ENCODE data around the gene ADAMTS14. TPM values are rescaled to one million over a fixed set of nuclear protein-coding genes. Genes with fewer than 3 reads are reported as not detected.

ADAMTS14 gene
- total RNA-seq, 1 experiment from 2014 or later, result 1.6 TPM

GRCh38 chr10:70781461-70782051, 109.2 kb downstream of the ADAMTS14 start:
- H3K79me1 ChIP-seq (ENCODE audit: insufficient read depth, low read depth, low read length, poor library complexity, severe bottlenecking), result no peaks in the 10 kb centered on the region
- no peak overlapping the region for H3K56ac ChIP-seq (ENCODE audit: insufficient read length, low read depth, low read length)
- H3K27ac ChIP-seq (ENCODE audit: insufficient read length, low read depth, low read length), result no peak overlapping the region
- no peak overlapping the region for H2BK20ac ChIP-seq (ENCODE audit: low read depth, low read length, poor library complexity, severe bottlenecking)
- H3K4me3 Mint-ChIP-seq, result no peak overlapping the region
- no peak overlapping the region for H4K91ac ChIP-seq (ENCODE audit: insufficient read length, low read depth, low read length)
- H3K4me2 ChIP-seq (ENCODE audit: insufficient read depth, insufficient read length, low read length), result no peak overlapping the region
- no peak for DNase-seq
- H3K4me1 Mint-ChIP-seq, result peaks cover 5 to 11% of the 10 kb centered on the region in 2 experiments; a peak in 3 of 4 replicates
- H2AFZ ChIP-seq (ENCODE audit: low read length), result no peak overlapping the region
- WGBS (ENCODE audit: extremely low coverage, insufficient read length, low lambda C conversion rate), result no CpG with 5 or more reads among the region's 8 CpGs
- H3K14ac ChIP-seq (ENCODE audit: insufficient read depth, low read length), result no peak overlapping the region
- peaks cover 2% of the 10 kb centered on the region for H4K20me1 ChIP-seq (ENCODE audit: control insufficient read depth, insufficient read depth, insufficient read length)
- no peak overlapping the region for H4K5ac ChIP-seq (ENCODE audit: insufficient read length, low read depth, low read length)
- no peak overlapping the region for H2BK12ac ChIP-seq (ENCODE audit: insufficient read length, low read depth, low read length)
- no peaks in the 10 kb centered on the region for H3K27me3 ChIP-seq (ENCODE audit: insufficient read depth, low read length)
- TF ChIP-seq CTCF (conservative IDR thresholded peaks at IDR 0.05), result no peak
- H3K36me3 Mint-ChIP-seq (ENCODE audit: insufficient read depth in 1 of 3, low read depth in 3 of 3), result no peaks in the 10 kb centered on the region
- no peak overlapping the region for H2BK5ac ChIP-seq (ENCODE audit: insufficient read length, low read length)
- H2AK5ac ChIP-seq (ENCODE audit: insufficient read length, low read length), result no peak overlapping the region
- H3K79me2 ChIP-seq (ENCODE audit: insufficient read depth, low read length), result no peaks in the 10 kb centered on the region
- no peak overlapping the region for H3K27ac Mint-ChIP-seq
- H3K4me1 ChIP-seq (ENCODE audit: insufficient read depth, low read length), result no peaks in the 10 kb centered on the region
- H3K18ac ChIP-seq (ENCODE audit: insufficient read length, low read depth, low read length), result no peak overlapping the region
- H3T11ph ChIP-seq (ENCODE audit: low read length), result no peak overlapping the region
- H3K9me3 ChIP-seq (ENCODE audit: control insufficient read depth, low read depth, low read length), result no peaks in the 10 kb centered on the region
- H3K27me3 Mint-ChIP-seq (ENCODE audit: low read depth), result no peaks in the 10 kb centered on the region; the same call in 1 of the 2 replicates
- no peak overlapping the region for H3K23ac ChIP-seq (ENCODE audit: insufficient read length, low read depth, low read length)
- H3K9me3 Mint-ChIP-seq, result no peaks in the 10 kb centered on the region
- H2BK120ac ChIP-seq (ENCODE audit: low read depth, low read length, poor library complexity, severe bottlenecking), result no peak overlapping the region
- H3K23me2 ChIP-seq (ENCODE audit: insufficient read length, low read depth, low read length, poor library complexity, severe bottlenecking), result no peaks in the 10 kb centered on the region
- H3K4ac ChIP-seq (ENCODE audit: low read depth, low read length), result no peak overlapping the region
- H2BK15ac ChIP-seq (ENCODE audit: low read depth, low read length), result no peak overlapping the region
- H3K9ac ChIP-seq (ENCODE audit: extremely low read depth, insufficient read length, low read length), result no peak overlapping the region
- H4K8ac ChIP-seq (replicated peaks; ENCODE audit: insufficient read length, low read depth, low read length), result no peak overlapping the region
